ENCODE measurements around the gene LRBA.

Gene LRBA

GRCh38 chr4:150479657-150480056, 535.4 kb downstream of the LRBA start:
- DNase-seq: no peak

GRCh38 chr4:150477869-150478268, 537.2 kb downstream of the LRBA start:
- DNase-seq: no peak

- no peak for DNase-seq
Observed at GRCh38 chr4:150476776-150477175, 538.3 kb downstream of the LRBA start.

GRCh38 chr4:150475763-150476162, 539.3 kb downstream of the LRBA start:
- DNase-seq: no peak

- no peak for DNase-seq
Observed at GRCh38 chr4:150464523-150464922, 550.6 kb downstream of the LRBA start.

- DNase-seq: no peak
Observed at GRCh38 chr4:150462743-150463142, 552.3 kb downstream of the LRBA start.

- DNase-seq: no peak
Observed at GRCh38 chr4:150461957-150462356, 553.1 kb downstream of the LRBA start.

- DNase-seq: no peak
Observed at GRCh38 chr4:150457802-150458201, 557.3 kb downstream of the LRBA start.

GRCh38 chr4:150451883-150452282, 563.2 kb downstream of the LRBA start:
- no peak for DNase-seq

- no peak for DNase-seq
Observed at GRCh38 chr4:150447356-150447755, 567.7 kb downstream of the LRBA start.

- DNase-seq: no peak
Observed at GRCh38 chr4:150439451-150439933, 575.6 kb downstream of the LRBA start.

- DNase-seq: peak in 1 of 2 experiments; percentile 16
Observed at GRCh38 chr4:150436598-150437370, 578.3 kb downstream of the LRBA start.

GRCh38 chr4:150431221-150431620, 583.9 kb downstream of the LRBA start:
- no peak for DNase-seq

GRCh38 chr4:150425161-150425560, 589.9 kb downstream of the LRBA start:
- DNase-seq: no peak

GRCh38 chr4:150423503-150423902, 591.6 kb downstream of the LRBA start:
- no peak for DNase-seq

- no peak for DNase-seq
Observed at GRCh38 chr4:150423074-150423473, 592.0 kb downstream of the LRBA start.

- DNase-seq: no peak
Observed at GRCh38 chr4:150421612-150422011, 593.5 kb downstream of the LRBA start.

GRCh38 chr4:150419939-150420338, 595.1 kb downstream of the LRBA start:
- DNase-seq: no peak

GRCh38 chr4:150418757-150419410, 596.2 kb downstream of the LRBA start:
- no peak for DNase-seq

- no peak for DNase-seq
Observed at GRCh38 chr4:150415213-150415612, 599.9 kb downstream of the LRBA start.

GRCh38 chr4:150411520-150411919, 603.6 kb downstream of the LRBA start:
- no peak for DNase-seq

GRCh38 chr4:150402871-150403272, 612.2 kb downstream of the LRBA start:
- DNase-seq: peak in 1 of 2 experiments; percentile 41

GRCh38 chr4:150401083-150401687, 613.9 kb downstream of the LRBA start:
- no peak for DNase-seq

GRCh38 chr4:150395872-150396271, 619.2 kb downstream of the LRBA start:
- DNase-seq: no peak

Data from NCI-H526 (cell line).